DMS53 (cell line): Measurements from ENCODE around the gene AGBL1.

Experiments
- DNase-seq: peaks from one replicate; lab custom pipeline; 2025; lab: John Stamatoyannopoulos, UW

AGBL1 gene

GRCh38 chr15:86829245-86829644 lies 749.6 kb downstream of the AGBL1 start:
- DNase-seq = no peak

- no peak for DNase-seq
These were observed 750.6 kb downstream of the AGBL1 start for GRCh38 chr15:86830304-86830703.

DNA sequence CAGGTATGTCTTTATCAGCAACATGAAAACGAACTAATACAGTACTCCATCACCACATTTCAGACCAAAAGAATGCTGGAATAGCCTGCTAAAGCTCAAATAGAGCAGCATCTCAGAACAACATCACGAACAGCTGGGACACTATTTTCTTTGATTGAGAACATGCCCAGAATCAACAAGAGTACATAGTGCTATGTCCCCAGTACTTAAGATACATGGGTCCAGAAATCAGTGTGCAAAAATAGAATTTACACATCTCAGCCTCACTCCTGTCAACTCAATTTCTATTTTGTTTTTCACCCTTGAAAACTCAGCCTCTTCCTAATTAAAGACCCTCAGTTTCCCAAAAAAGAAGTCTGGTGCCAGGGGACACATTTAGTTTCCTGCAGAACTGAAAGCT lies 753.9 kb downstream of the AGBL1 start:
- DNase-seq = no peak

DNA sequence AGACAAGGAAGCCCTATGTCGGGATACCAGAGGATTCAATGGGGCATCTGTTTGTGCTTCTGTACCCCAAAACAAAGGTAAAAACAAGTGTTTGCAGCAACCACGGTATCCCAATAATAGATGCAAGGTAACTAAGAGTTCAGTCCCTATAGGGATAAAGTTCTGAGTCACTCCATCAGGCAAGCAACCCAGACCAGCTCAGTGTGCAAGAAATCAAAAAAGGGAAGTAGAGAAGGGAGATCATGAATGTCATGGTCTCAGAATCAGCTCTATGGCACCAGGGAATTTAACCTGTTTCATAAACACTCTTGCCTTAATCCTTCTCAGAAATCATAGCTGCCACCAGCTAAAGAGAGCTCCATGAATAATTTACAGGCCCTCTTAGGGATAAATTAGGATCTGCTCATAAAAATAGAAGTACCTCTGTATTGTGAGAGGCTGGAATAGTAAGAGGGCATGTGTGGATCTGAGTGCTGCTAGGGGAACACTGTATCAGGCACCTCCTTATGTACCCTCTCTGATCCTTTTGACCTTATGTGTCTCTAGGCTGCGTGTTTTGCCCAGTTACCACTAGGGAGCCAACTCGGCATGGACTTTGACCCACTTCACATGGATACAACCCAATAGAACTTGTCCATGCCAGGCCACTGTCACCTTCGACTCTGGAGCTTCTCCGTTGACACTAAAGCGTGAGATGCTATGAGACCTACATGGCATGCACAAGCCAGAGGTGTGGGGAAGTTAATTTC lies 754.6 kb downstream of the AGBL1 start:
- no peak for DNase-seq

GRCh38 chr15:86837294-86838061 lies 757.8 kb downstream of the AGBL1 start:
- no peak for DNase-seq

DNA sequence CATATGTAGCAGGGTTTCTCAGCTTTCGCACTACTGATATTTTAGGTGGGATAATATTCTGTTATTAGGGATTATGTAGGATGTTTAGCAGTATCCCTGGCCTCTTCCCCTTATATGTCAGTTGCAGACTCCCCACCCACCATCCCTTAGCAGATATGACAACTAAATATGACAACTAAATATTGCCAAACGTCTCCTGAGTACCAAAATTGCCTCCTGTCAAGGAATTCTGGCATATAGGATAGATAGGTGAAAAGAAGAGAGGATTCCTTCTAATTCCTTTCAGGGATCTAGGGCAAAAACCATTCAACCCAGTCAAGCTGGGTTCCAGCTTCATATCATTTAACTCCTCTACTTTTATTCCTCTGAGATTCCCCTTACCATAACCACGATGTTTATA lies 759.8 kb downstream of the AGBL1 start:
- no peak for DNase-seq

DNA sequence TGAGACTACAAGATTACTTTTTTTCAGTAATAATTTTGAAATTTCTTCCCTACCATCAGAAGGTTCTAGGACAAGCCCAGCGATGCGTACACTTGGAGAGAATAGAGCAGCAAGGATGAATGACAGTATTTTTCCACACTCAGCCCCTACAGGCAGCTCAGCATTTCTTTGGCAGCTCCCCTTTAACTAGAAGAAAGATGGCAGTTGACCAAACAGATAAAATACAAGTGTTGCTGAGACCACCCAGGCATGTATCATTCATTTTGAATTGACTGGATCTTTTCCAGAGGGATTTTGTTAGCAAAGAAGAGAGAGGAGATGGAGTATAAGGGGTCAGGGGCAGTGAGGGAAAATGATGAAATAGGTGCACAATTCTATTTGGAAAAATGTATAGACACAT lies 761.3 kb downstream of the AGBL1 start:
- DNase-seq = no peak

GRCh38 chr15:86842199-86842598 lies 762.5 kb downstream of the AGBL1 start:
- DNase-seq = no peak

GRCh38 chr15:86846036-86846435 lies 766.4 kb downstream of the AGBL1 start:
- DNase-seq = no peak

- DNase-seq = no peak
These were observed 769.5 kb downstream of the AGBL1 start for GRCh38 chr15:86849136-86849535.

GRCh38 chr15:86849558-86850285 lies 770.1 kb downstream of the AGBL1 start:
- DNase-seq = no peak

DNA sequence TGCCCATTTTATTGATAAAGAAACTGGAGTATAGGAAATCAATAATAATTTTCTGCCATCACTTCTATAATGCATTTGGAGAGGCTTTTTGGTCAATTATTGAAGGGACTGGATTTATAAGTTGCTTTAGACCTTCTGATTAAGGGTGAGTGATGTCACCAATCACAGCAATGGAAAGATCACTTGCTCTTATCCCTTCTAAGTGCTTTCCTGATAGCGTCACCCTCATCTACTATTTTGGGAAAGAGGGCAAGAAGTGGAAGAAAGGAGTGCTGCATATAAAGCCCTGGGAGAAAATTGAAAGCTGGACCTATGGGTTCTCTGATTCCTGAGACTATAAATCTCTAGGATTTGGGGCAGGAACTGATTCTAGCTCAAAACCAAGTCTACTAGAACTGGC lies 771.3 kb downstream of the AGBL1 start:
- no peak for DNase-seq

GRCh38 chr15:86852741-86853140 lies 773.1 kb downstream of the AGBL1 start:
- no peak for DNase-seq

DNA sequence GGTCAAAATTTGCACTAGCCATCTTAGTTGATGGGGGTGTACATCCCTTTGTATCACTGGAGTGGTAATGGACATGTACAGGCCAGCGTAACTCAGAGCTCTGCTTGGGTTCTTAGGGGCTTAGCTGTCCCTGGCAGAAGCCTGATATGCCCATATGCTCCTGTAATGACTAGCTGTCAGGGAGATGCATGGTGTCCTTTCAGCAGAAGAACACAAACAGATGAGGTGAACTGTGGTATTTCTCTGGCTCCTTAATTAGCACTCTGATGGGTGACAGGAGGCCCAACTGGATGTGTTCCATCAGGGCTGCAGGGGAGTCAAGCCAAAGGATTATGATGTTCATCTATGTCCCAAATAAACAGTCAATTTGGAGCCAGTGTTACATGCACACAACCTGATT lies 774.5 kb downstream of the AGBL1 start:
- no peak for DNase-seq

DNA sequence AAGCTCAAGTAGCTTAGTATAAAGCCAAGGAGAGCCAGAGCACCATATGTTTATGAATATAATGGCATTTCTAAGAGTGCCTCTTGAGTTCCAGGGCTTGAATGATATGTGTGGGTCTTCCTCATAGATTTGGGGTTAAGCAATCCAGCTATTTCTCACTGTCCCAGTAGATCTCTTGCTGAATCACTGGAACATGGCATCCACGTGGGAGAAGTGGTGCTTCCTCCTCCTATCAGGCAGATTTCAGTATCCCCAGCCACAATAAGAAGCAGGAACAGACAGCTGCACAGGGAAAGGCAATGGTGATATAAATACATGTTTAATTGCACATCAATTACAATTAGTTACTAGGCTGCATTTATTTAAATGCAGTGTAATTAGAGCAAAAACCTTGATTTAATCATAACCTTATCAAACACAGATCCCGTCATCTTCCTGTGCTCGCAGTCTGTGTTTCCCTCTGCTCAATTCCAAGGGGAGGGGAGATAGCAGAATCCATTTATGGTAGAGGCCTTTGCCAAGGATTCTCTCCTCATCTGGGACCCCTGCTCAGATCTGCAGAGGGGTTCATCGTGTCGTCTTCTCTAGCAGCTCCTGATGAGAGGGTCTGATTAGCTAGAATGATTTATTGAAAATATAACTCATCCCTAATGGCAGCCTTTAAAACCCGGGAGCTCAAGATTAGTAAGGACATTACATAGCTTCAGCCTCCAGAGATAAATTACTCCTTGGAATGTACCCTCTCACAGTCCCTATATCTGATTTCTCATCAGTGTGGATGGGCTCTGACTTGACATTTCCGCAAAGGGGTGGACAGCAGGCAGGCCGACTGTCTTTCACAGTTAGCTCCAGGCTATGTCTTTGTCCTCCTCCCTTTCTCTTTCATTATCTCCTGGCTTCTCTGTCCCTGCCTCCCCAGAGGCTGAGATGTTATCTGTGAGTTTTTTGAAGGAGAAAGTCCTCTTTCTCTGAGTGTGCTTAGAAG lies 775.9 kb downstream of the AGBL1 start:
- no peak for DNase-seq

GRCh38 chr15:86857701-86858100 lies 778.0 kb downstream of the AGBL1 start:
- no peak for DNase-seq

DNA sequence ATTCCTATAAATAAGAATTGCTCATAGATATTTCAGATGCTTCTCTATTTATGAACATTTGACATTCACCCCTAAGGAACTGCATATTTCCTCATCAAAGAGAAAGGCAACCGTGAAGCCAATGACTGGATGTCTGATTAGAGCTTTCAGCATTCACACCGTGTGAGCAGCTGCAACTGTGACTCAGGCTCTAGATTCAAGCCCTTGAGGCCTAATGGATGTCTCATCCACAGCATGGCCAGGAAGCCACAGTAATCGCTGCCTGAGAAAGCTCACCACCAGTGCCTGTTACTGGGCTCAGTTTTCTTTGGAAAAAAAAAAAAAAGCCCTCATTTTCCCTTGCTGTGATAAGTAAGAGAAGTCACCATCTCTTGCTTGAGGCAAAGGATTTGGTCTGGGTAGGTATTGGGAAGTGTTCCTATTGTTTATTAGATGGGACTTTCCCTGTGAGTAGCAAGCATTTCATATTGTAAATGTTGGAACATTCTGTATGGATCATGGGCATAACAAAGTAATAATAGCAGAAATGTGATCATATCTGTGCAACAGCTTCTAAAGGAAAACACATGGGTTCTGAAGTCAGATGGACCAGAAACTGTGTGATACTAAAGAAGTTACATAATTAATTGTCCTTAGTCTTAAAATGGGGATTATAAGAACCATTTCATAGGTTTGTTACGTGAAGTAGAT lies 783.7 kb downstream of the AGBL1 start:
- no peak for DNase-seq

GRCh38 chr15:86865920-86866319 lies 786.2 kb downstream of the AGBL1 start:
- no peak for DNase-seq

GRCh38 chr15:86870846-86871245 lies 791.2 kb downstream of the AGBL1 start:
- DNase-seq = no peak

DNA sequence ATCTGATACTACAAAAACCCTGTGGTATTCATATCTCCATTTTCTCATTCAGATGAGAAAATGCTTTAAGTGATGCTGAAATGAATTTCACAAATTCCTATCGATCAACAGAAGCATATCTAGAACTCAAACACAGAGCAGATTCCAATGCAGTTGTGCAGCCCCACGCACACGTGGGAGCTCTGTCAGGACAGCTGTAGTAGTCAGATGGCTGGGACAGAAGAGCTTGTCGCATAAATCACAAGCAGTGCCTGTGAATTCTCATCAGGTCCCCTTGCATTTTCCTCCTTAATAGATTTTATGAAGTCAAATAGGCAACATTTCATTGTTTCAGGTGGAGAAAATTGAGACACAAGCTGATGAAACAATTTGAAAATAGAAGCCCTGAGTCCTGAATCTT lies 792.3 kb downstream of the AGBL1 start:
- DNase-seq = no peak

DNA sequence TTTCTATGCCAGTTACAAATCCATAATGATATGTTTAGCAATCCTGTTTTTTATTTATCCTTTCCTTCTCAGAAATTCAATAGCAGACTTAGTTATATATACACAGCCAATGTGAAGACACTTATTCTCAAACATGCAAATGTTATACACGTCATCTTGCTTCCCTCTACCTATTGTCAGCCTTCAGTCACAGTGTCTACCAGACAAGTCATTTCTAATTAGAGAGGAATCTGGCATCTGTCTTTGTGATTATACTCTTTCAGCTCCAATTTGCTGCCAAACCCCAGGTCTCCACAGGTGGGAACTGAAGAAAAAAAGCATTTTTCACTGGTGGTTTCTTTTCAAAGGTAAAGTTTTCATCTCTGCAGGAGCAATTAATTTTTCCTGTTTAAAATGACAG lies 793.1 kb downstream of the AGBL1 start:
- no peak for DNase-seq
